ENCODE data around the gene LYL1.
"Not testable (repeated sequence)": the region's sequence is repeated elsewhere in the genome, so short reads cannot be mapped to it uniquely, and the experiment has no call there.

Gene LYL1

DNA sequence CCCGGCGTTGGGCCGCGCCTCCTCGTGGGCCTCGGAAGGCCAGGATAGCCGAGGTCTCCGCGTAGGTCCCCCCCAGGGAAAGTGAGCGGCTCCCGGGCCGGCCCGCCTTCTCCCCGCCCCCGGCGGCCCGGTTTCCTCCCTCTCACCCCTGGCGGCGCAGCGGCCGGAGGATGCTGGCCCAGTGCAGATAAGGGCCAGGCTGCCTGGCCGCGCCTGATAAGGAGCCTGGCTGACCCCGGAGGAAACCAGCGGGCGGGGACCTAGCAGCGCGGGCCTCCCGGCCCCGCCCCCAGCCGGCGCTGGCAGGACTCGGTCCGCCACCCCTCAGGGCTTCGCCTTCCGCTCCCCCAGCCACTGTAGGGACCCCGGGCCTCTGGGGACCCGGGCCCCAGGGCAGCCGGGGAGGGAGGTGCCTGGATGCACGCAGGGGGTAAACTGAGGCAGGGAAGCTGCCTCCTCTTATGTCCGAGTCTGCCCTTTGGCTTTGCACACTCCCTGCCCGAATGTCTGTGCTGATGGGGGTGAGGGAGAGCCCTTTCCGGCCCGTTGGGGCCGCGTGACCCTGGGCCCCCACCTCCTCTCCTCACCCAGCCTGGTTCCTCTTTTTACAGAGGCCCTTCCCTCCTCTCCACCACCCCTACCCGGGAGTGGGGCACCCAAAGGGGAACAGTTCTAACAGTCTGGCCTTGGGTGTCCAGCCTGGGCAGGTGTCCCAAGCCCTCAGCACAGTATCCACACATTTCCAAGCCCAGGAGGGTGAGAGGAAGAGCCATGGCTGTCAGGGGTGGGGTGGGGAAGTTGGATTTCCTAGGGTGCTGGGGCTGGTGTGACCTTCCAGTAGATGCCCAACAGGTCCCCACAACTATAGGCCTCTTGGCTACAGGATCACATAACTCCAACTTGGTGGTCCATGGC, at the start of gene LYL1:
LYL1 (minus strand) TSS at position 193 of the 915 bp plus-strand sequence. CDS start 1,687 bp downstream, outside the sequence.
- no peak for DNase-seq

DNA sequence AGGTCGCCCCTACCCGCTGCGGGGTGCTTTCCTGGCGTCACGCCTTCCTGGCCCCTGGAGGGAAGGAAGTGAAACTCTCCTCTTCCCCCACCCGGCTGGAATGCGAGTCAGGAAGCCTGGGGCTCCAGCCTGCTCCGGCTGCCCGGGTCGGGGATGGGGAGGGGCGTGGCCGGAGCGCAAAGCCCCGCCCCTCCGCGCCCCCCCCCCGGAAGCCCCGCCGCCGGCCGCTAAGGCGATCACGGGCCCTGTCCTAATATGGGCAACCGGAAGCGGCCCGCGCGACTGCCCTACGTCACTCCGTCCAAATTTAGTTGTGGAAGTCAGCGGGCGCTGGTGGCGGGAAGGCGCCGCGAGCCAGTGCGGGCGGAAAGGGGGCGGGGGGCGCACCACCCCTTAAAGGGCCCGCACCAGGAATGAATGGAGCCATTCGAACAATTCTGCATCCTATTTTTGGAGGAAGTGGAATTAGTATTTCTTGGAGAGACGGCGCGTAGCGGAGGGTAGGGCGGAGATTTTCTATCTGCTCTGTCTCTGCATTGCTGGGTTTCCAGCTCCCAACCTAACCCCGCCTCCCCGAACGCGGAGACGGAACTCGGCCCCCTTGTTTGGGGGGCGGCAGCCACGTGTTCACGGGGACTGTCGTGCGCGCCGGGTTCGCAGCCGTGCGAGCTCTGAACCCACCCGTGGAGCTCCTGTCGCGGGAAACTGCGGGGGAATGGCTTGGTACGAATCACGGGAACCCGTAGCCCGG, 49.1 kb upstream of the LYL1 start:
- DNase-seq, result peak; percentile 90

DNA sequence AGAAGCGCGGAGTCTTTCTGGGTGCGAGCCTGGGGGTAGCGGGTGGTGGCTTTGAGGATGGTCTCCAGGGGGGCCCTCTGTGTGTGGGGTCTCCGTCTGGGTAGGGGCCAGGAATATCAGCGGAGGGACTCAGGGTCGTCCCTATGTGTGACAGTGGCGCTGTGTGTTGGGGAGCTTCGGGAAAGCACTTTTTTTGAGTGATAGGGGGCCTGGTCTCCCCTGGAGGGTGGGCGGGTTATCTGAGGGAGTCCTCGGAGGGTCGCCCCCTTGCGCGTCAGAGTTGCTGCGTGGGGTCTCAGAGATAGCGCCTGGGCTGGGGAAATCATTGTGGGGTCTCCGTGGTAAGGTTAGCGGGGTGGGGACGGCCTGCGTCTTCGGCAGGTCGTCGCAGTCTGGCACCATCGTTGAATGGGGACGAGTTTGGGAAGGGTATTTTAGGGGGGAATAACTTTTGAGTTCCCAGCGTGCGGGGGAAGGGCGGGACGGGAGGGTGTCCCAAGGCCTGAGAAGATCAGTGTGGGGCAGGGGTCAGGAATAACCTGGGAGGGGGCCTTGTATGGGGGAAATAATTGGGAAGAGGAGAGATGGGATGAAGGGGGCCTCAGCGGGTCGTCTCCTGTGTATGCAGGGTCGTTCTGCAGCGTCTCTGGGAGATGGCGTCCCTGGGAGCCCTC, 48.4 kb upstream of the LYL1 start:
- DNase-seq, result no peak

DNA sequence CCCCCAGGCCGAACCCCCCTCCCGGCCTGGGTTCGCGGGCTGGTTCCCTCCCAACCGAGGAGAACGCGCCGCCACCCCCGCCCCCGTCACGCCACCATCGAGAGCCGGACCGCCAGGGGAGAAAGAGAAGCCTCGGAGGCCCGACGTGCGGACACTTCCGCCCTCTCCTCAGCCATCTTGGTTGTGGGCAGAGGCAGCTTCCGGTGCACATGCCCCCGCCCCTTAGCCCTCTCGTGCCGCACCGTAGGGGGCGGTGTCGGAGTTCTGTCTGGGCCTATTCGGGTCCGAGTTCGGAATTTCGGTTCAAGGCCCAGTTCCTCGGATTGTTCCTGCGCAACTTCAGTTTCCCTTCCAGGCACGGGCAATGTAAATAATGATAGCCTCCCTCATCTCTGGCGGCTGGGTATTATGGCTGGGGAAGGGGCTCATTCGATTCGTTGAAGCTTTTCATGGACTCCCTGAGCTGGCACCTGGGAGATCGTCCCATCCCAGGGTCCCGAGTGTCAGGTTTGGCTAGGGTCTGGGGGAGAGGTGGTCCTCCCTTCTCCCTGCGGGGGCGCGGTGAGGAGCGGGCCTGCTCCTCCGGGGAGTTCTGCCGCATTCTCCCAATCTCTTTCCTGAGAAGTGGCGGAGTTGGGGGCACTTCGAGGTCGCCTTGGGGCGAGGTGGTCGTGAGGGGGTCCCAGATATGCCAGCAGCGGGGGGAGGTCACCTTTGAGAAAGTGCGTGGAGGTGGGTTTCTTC, 47.7 kb upstream of the LYL1 start, which contains the start of the genes IER2 and STX10:
IER2 (plus strand) TSS at position 225 of the 744 bp plus-strand sequence. CDS start 2,776 bp downstream, outside the sequence.
STX10 (minus strand) TSS at position 189 of the 744 bp plus-strand sequence. CDS start 202 bp downstream, outside the sequence.
- DNase-seq, result peak; percentile 86

DNA sequence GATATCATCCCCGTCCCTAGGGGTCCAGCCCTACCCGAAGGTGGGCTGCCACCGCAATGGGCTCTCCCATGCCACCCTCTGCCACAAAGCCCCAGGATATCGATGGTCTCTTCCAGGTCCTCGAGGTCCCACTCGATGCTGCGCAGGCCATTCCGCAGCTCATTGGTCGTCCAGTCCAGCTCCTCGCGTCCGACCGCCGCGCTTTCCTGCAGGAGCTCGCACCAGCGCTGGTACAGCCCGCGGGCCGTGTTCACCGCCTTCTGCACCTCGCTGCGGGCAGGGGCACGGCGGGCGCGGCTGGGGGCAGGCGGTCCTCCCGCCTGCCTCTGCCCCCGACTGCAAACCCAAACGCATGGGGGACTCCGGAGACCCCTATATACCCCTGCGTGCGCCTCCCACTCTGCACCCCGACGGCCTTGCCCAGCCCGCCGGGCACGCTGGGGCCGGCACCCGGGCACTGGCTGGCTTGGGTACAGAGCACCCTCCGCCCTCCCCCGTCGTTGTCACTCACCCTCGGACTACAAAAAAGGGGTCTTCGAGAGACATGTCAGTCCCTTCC, 47.0 kb upstream of the LYL1 start:
- no peak for DNase-seq

DNA sequence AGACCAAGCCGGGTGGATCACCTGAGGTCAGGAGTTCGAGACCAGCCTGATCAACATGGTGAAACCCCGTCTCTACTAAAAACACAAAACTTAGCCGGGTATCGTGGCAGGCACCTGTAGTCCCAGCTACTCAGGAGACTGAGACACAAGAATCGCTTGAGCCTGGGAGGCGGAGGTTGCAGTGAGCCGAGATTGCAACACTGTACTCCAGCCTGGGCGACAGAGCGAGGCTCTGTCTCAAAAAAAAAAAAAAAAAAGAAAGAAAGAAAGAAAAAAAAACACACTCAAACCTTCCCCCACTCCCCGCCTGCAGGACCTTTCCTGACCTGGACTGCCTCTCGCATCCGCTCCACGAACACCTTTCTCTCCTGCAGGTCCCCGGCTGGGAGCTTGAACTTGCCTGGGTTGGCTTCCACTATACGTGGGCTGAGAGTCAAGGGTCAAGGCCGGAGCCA, 46.5 kb upstream of the LYL1 start:
- DNase-seq, result not testable (repeated sequence)

DNA sequence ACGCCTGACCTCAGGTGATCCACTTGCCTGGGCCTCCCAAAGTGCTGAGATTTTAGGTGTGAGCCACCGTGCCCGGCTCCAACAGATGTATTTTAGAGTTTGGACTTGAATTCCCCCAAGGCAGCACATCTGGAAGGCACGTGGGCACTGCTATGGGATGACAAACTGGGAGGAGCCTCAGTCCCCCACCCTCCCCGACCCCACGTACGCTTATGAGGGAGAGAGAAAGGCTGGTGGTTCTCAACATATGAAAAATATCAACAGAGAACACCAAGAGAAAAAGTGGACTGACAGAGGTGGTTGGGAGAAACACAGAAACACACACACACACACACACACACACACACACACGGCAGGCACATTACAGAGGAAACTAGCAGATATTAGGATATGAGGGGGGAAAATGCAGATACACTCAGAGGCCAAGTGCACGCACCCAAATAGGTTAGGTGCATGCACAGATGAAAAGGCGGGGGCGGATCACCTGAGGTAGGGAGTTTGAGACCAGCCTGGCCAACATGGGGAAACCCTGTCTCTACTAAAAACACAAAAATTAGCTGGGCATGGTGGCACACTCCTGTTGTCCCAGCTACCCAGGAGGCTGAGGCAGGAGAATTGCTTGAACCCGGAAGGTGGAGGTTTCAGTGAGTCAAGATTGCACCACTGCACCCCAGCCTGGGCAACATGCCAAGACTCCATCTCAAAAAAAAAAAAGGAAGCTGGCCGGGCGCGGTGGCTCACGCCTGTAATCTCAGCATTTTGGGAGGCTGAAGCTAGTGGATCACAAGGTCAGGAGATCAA, 44.3 kb upstream of the LYL1 start:
- DNase-seq, result no peak

DNA sequence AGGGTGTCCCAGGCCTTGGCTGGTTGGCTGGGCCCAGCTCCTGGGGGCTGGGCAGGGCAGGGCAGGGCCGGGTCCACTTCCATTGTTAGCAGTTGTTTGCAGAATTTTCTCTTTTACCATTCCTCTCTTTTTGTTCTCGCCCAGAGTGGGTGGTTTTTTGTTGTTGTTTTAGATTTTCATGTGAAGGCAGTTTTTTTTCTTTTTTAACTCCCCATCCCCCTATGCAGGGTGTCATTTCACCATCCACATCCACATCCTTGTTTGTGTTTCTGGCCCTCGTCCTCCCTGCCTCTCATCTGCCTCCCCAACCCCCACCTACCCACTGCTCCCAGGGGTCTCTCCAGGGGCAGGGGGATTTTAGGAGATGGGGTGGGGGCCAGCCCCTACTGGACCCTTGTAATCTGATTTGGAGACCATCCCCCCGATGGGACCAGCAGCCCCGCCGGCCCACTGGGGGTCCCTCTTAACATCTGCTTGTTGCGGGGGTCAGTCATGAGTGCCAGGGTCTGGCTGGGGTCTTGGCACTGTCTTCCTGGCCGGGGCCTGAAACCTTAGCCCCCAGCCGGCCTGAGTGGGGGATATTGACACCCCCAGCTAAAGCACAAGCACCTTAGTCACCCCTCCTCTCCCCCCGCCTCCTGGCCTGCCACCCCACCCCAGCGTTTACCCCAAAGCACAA, 37.1 kb upstream of the LYL1 start:
- no peak for DNase-seq

DNA sequence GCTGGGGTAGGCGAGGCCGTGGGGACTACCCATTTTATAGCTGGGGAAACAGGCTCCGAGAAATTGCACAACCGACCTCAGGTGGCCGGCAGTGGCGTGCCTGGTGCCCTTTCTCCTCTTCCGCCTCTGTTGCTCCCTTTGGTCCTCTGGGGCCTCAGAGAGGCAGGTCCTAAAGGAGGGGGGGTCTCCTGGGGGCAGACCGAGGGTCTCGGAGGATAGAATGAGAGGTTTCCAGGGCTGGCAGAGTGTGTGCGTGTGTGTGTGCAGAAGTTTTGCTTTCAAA, 36.2 kb upstream of the LYL1 start:
- no peak for DNase-seq

DNA sequence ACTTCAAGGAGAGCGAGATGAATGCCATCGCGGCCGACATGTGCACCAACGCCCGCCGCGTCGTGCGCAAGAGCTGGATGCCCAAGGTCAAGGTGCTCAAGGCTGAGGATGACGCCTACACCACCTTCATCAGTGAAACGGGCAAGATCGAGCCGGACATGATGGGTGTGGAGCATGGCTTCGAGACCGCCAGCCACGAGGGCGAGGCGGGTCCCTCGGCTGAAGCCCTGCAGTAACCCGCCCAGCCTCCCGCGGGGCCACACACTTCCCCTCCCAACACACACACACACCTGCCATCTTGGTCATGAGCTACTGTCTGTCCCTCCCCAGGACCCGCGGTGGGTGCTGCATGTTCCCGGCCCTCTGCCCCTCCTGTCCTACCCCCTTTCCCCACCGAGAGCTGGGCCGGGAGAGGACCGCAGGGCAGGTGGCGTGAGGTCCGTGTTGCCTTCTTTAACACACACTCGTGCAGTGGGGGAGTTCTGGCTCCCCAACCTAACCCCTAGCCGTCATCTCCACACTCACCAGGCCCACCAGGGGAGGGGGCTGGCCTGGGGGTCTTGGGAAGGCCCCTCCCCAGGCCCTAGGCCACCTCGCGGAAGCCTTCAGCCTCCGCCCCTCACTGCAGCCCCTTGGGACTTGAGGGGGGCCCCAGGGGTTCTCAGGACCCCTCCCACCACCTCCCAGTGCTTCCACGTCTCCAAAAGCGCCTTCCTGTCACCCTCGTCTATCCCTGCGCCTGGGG, 35.7 kb upstream of the LYL1 start:
- no peak for DNase-seq

DNA sequence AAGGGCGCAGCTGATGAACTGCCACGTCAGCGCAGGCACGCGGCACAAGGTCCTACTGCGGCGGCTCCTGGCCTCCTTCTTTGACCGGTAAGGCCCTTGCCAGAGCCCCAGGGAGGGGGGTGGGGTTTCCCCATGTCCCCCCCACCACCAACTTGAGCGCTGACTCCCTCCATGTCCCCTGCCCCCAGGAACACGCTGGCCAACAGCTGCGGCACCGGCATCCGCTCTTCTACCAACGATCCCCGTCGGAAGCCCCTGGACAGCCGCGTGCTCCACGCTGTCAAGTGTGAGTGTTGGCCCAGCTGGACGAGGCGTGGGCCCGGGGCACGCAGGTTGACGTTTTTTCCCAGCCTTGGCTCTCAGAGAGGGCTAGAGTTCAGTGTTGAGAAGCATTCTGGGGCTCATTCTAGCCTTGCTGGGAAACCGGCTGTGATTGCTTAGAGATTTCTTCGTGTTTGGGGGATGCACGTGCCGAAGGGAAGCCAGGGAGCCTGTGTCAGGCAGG, 34.7 kb upstream of the LYL1 start:
- no peak for DNase-seq

DNA sequence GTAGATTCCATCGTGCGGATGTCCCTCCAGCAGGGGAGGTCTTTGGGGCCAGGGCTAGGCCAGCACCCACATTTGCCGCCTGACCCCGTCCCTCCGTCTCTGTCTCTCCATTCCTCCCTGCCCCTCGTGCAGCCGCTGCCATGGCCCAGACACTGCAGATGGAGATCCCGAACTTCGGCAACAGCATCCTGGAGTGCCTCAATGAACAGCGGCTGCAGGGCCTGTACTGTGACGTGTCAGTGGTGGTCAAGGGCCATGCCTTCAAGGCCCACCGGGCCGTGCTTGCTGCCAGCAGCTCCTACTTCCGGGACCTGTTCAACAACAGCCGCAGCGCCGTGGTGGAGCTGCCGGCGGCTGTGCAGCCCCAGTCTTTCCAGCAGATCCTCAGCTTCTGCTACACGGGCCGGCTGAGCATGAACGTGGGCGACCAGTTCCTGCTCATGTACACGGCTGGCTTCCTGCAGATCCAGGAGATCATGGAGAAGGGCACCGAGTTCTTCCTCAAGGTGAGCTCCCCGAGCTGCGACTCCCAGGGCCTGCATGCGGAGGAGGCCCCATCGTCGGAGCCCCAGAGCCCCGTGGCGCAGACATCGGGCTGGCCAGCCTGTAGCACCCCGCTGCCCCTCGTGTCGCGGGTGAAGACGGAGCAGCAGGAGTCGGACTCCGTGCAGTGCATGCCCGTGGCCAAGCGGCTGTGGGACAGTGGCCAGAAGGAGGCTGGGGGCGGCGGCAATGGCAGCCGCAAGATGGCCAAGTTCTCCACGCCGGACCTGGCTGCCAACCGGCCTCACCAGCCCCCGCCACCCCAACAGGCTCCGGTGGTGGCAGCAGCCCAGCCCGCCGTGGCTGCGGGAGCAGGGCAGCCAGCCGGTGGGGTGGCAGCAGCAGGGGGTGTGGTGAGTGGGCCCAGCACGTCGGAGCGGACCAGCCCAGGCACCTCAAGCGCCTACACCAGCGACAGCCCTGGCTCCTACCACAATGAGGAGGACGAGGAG, 32.7 kb upstream of the LYL1 start:
- no peak for DNase-seq

DNA sequence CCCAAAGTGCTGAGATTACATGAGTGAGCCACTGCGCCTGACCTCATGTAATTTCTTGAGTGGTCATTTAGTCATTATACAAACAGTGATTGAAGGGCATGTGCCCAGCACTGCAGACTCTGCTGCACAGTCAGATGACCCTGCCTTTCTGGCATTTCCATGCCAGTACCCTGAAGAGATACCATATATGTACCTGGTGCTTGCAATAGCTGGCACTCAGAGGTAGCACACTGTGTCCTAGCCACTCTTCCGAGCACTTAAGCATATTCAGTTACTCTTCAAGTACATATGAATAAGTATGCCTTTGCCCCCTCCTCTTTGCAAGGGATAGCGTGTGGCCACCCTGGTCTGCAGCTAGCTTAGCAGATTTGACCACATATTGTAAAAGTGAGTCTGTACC, 32.0 kb upstream of the LYL1 start:
- no peak for DNase-seq

DNA sequence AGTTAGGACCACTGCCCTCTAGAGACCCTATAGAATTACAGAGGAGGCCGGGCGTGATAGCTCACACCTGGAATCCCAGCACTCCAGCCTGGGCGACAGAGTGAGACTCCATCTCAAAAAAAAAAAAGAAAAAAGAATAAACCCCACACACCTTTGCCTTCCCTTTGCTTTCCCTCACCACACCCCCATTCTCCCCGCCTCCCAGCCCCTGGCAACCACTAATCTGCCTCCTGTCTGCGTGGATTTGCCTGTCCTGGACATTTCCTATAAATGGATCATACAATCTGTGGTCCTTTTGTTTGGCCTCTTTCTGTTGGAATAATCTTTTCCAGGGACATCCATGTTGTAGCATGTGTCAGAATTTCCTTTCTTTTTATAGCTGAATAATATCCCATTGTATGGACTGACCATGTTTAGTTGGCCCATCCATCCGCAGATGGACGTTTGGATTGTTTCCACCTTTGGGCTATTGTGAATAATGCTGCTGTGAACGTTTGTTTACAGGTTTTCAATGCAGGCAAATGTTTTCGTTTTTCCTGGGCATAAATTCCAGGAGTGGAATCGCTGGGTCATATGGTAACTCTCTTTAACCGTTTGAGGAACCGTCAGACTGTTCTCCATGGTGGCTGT, 30.7 kb upstream of the LYL1 start:
- no peak for DNase-seq

DNA sequence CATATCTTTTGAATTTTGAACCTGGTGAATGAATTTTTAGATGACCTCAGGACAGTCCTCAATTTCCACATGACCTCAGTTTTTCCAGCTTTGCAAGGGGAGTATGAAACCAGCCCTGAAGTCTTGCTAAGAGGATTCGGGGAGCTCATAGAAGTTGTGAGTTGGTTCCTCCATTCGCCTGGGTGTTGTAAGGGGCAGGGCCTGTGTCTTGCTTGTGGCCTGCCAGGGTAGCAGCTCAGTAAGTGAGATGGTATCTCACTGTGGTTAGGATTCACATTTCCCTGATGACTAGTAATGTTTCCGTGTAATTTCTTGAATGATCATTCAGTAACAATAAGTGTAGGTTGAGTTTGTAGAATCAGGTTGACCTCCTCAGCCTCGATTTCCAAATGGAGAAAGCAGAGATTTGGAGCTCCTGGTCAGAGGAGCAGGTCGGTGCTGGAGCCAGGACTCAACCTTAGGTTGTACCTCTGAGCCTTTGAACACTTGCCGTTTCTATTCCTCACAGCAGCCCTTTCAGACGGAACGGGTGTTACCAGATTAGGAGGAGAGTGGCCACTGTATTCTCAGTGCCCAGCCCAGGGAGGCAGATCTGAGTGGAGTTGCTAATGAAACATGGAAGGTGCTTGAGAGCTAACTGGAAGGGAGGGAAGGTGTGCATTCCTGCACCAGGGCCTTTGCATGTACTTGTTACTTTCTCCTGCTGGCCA, 30.0 kb upstream of the LYL1 start:
- no peak for DNase-seq

DNA sequence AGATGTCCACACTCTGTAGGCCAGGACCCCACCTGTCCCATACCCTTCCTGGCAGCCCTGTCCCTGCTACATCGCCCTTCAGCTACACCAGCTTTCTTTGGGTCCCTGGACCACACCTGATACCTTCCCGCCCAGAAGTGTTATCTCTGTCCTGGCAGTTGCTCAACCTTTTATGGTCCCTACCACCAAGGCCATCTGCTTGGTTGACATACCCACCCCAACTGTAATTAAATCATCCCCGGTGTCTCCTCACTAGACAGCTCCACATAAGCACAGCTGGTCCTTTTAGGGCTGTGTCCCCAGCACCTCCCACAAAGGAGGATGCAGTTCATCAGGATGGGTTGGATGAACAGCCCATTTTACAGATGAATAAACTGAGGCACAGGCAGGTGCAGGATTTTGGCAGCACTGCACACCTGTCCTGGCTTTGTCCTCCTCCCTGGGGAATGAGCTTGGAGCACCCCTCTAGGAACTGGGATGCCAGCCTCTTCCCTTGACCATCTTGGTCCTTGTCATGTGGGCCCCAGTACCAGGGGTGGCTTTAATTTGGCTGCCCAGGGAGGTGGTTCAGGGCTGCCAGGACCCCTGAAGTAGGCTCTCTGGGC, 28.3 kb upstream of the LYL1 start:
- DNase-seq, result no peak

DNA sequence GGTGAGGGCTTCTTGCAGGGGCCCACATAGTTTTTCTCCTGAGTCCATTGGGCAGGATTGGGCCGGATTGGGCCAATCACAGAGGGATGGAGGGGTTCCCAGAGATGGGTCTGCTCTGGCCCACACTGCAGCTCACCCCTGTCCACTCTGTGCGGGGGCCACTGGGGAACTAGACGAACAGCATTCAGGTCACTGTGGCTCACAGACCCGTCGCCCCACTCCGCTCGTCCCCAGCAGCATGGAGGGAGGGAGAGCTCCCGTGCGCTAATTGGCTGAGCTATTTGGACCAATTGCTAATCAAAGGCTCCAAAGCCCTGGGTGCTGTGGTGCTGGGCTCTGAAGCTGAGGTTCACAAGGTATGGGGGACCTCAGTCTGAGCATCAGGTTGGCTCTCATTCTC, 26.7 kb upstream of the LYL1 start:
- DNase-seq, result no peak

Data from SHP77 treated with DMSO at 0.1 percent for 48 hours (cell line).